Fibroblast of skin of left quadriceps (primary cell): ENCODE data around the gene B4GALNT1.
"Not testable (repeated sequence)": the region's sequence is repeated elsewhere in the genome, so short reads cannot be mapped to it uniquely, and the experiment has no call there.

Experiments
- DNase-seq, 2 experiments: peaks; one replicate each; pipeline ENCODE4 v3.0.0-alpha.2; 2013; ENCODE audit warnings: low read depth in 2 of 2

B4GALNT1 gene

DNA sequence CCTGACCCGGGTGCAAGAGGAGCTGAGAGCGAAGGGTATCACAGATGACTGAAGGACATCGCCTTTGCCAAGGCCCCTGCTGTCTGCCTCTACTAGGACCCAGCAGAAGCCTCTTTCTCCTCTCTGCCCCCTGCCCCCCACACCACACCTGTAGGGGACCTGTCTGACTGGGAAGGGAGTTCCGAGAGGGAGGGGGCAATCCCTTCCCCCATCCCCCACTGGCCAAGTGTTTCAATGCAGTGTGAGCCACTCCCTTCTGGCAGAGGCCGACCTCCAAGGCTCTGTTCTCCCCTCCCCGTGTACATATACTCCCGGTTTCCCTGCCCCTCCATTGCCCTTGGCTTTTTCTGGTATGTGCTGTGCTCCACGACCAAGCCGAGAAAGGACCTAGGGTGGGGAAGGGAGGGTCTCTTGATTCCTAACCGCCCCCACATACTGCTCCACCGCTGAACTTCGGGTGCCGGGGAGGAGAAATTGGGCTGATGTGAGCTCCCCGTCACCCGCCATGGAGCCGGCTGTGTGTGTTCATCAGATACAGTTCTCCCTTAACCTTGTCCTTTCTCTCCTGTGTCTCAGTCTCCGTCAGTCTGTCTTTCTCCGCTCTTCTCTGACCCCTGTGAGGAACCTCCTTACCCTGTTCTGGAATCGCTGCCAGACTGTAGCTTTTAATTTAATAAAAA is 23.8 kb downstream of the B4GALNT1 start:
- no peak for DNase-seq

DNA sequence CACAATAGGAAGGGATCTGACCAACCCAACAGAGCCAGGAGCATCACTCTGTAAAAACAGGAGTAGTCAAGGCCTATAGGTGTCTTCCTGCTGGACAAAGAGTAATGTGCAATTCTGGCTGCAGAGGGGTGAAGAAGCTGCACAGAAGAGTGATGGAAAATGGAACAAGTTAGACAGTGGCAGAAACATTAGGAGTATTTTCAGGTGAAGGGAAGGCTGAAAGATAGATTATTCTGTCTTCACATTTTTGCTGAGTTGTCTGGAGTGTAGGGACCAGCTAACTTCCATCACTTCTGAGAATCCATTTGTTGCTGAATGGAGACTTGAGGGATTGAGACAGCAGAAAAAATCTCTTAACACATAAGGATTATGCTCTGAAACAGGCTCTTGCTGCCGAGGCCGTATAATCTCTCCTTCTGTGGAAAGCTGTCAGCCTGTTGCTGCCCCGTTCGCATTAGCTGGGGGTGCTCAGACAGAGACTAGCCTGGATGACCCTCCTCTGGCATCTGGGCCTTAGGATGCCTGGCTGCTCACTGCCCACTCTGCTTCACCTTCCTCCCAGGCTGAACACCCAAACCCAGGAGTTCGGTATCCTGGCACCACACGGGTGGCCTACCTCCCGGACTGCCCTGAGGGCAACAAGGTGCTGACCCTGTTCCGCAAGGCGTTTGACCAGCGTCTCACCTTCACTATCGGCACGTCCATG is 24.9 kb downstream of the B4GALNT1 start:
- no peak for DNase-seq

DNA sequence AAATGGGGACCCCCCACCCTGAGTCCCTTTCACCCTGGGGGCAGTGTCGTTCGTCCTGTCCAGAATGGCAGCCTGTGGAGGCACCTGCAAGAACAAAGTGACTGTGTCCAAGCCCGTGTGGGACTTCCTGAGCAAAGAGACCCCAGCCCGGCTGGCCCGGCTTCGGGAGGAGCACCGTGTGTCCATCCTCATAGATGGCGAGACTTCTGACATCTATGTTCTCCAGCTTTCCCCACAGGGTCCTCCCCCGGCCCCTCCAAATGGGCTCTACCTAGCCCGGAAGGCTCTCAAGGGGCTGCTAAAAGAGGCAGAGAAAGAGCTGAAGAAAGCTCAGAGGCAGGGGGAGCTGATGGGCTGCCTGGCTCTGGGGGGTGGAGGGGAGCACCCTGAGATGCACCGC is 26.2 kb downstream of the B4GALNT1 start:
- DNase-seq = no peak

DNA sequence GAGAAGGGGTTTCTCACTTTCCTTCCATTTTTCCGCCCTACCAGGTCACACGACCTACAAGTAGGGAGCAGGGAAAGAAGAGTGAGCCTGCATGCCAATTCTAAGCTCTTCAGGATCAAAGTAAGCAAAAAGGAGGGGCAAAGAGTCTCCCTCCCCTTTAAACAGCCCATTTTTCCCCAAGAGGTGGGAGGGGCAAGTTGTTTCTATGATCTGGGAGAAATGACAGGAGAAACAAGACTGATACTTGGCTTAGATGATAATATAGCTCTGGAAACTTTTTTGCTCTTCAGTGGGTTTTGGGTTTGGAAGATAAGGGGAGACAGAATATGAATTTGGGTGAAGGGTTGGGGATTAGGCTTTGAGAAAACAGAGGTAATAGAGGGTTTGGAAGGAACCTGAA is 26.6 kb downstream of the B4GALNT1 start:
- no peak for DNase-seq

DNA sequence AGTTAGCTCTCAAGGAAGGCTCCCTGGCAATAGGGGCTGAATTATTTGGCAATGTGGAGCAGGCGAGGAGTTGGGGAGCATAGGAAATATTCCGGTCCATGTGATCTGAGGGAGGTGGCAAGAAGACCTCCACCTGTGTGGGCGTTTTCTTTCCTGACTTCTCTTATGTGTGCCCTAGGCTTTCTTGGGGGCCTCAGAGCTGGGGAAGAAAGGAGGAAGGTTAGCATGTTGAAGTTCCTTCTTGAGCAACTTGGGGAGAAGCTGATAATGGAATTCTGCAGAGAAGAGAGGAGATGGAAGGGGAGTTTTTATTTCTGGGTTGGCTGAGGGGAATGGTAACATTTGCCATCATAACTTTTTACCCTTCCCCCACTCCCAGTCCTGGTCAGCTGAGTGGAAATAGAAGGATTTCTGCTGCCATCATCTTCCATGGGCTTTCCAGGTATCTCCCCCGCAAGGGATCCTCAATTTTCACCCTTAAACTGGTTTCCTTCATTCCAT is 27.1 kb downstream of the B4GALNT1 start:
- DNase-seq = no peak

DNA sequence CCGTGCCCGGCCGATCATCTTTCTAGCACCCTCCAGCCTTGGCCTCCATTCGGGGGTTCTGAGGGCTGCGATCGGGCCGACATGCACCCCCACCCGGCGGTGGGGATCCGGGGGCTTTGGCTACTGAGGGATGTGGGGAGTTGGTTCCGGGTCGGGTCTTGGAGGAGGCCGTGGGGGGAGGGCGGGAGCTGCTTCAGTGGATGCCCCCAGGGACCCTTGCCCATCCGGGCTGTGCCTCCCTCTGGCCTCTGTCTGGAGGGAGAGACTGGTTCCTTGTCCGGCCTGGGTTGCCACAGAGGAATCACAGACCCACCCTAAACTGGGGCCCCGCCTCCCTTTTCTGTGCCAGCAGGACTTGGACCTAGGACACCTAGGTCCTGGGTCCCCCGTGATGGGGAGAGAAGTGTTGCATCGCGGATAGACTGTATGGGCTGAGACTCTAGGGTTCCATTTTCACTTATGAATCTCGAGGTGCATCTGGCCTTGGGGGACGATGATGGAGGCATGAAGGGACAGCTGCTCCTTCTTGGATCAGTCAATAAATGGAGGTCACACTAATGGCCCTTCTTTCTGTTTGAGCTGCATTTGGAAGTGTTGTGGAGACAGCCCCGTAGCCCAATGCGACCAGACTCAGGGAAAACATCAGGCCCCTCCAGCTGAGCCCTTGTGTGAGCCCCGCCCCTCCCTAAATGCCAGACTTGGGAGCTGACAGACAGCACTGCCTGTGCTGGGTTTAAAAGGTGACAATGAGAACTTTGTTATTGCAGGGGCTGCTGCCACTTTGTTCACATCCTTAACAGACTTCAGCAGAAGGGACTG is 27.8 kb downstream of the B4GALNT1 start:
- DNase-seq = no peak

DNA sequence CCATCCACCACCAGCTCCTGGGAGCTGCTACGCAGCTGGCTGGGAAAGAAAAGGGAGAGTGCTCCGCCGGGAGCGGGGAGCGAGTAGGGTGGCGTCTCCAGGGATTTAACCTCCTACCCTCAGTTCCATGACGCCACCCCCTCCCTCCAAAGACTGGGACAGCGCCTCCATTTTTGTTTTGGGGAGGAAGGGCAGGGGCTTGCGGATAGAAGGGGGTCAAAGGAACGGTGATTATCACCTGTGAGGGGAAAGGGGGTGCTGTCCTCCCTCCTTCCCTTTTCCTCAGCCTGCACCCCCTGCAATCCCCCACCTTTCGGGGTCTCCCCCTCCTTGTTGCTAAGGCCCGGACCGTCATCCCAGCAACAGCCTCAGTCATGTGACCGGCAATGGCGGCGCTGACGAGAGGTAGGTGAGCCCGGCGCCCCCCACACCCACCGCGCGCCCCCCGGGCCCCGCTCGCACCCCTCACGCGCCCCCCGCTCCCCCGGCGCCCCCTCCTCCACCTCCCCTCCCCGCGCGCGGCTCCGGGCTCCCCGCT is 28.5 kb downstream of the B4GALNT1 start, which contains the start of gene DTX3:
Gene DTX3, plus strand, starts transcription at position 371 of the 538 bp plus-strand sequence. CDS start 1,694 bp downstream, outside the sequence.
- no peak for DNase-seq

DNA sequence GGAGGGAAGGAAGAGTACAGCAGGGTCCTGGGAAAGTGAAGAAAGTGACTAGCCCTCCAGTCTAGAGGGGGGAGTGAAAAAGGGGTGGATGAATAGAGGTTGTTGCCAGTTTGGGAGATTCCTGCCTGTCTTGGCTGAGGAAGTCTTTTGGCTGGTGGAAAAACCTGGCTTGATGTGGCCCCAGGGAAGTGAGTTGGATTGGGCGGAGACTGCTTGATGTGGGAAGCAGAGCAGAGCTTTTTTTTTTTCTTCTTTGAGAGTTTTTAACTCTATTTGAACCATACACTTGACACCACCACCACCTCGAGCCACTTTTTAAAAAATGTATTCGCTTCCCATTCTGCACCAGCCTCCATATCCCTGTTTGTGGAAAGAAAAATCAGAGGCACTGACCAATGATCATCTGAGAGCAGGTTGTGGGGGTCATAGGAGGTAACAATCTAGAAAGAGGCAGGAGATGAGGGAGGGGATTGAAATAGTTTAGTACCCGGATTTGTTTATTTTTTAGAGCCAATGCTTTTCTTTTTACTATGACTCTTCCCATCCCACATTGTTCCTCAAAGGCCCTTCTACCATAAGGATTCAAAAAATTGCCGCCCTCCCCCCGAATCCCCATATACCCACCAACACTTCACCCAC is 29.1 kb downstream of the B4GALNT1 start:
- no peak for DNase-seq

DNA sequence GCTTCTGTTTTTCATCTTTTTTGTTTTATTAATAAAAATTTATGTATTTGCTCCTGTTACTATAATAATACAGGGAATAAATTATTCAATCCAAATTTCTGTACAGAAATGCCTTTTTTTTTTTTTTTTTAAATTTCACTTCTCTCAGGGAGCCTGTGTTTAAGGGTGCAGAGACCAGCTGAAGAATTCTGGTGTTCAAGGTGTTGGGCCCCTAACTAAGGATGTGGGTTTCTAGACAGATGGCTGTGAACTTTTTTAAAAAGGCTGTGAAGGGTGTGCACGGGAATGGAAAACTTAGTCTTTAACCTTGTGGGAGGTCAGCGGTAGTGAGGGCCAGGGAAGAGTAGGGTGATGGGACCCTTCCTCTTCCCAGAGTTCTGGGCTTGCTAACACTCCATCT is 29.7 kb downstream of the B4GALNT1 start:
- no peak for DNase-seq

DNA sequence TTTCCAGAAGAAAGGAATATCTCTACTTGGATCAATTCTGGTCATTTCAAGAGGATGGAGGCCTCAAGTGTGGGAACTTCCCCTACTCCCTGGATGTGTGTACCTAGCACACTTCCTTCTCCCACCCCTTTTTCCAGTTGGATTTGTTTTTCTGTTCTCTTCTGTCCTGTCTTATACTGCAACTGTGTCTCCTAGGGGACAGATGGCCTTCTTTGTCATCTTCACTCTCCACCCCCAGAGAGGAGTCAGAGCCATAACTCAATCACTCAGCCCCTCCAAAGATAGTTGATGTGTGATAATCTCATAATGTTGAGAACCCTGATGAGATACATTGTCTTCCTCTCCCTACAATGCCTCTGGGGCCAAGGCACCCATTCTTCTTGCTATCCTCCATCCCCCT is 30.5 kb downstream of the B4GALNT1 start:
- no peak for DNase-seq

DNA sequence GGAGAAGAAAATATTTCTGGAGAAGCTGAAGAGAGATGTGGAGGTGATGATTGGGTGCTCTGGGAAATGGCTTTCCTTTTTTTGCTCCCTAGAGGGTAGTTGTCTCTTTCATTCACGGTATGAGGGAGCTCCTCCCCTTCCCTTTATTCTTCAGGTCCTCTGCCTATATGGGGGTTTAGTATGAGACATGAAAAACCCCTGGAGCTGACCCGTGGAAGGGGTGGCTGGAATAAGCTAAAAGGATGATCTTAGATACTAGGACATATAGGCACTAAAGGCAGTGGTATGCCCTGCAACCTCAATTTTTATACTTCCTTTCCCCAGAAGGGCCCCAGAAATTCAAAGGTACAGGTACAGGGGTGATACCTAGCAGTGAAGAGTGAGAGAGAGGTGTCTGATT is 32.6 kb downstream of the B4GALNT1 start:
- DNase-seq = no peak

DNA sequence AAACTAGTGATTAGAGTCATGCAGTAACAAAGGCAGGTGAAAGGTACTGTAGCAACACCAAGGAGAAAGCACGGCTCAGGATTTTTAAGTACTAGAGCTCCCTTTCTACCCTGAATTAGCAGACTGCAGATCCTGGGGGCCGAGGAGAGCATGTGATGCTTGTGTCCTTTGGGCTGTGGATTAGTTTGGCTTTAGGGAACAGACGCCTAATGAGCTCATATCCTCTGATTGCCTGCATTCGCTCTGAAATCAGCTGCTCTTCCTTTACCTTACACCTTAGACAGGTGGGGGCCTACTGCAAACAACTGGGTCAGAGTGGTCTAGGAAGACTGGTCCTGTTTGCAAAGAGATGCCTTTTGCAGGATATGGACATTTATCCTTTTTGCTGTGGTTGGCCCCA is 39.8 kb downstream of the B4GALNT1 start:
- no peak for DNase-seq

DNA sequence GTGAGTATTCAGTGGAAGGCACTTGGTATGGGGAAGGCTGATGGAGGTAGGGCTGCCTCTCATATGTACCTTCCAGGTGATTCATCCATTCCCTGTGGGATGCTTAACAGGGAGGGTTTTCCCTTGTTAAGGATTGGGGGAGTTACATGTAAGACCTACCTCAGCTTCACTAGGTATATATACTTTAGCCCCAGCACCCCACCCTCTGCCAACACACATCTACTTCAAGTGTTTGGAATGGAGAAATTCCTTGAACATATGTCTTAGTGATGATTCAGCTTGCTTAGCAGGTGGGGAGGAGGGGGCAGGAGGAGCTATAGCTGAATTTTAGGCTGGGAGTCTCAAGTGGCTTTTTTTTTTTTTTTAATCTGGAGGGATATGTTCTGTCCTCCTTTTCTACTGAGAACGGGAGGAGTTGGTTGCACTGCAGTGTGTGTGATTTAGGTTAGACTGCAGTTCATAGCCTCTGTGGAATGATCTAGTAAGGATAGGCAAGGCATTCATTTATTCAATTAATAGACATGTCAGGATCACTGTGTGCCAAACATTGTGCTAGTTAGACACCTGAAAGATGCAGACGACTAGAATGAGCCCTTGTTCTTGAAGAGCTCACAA is 40.3 kb downstream of the B4GALNT1 start:
- DNase-seq = no peak

DNA sequence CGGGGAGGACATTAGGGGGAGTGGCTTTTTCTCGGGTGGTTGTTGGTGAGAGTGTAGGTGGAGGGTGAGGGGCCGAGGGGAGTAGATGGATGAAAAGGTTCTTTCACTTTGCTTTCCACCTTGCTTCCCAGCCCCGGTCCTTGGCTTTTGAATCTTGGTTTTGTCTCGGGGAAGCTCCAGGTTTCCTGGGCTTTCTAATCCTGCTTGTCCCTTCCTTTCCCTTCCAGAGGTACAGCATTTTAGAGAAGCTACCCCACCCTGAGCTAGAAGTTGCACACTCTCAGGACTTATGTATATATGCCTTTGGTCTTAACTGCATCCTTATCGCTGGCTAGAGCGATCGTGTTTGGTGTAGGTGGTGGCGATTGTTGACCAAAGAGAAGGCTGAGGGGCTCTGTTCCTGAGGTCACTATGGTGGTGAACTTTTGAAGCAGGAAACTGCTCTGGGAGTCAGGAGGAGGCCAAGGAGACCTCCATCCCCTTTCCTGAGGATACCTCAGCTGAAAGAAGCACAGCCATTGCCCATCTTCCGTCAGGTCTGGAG is 41.1 kb downstream of the B4GALNT1 start:
- no peak for DNase-seq

DNA sequence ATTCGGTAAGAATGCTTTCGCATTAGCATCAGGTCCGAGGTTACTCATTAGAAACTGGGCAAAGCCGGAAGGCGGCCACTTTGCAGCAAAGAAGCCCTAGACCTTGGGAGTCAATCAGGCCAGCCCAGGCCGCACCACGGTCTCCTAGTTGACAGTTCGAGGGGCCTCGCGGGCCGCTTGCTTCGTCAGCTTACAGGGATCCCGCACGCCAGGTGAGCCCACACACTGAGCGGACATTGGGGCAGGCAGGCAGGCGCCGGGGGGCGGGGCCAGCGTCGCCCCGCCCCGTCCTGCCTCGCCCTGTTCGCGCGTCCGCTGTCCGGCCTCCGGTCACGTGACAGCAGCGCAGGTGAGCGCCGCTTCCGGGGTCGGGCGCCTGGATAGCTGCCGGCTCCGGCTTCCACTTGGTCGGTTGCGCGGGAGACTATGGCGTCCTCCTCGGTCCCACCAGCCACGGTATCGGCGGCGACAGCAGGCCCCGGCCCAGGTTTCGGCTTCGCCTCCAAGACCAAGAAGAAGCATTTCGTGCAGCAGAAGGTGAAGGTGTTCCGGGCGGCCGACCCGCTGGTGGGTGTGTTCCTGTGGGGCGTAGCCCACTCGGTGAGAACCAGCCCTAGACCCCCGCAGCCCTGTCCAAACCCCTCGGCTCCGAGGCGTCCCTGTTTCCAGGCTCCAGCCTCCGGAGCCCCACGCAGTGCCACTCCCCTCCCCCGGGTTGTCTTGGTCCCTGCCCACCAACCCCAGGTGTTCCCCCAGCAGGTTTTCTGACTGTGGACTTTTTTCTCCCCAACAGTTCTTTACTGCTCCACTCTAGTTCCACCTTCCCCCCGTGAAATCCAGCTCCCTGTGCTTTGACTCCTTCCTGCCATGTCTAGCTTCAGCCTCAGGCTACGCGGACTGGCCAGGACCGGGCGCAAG is 41.9 kb downstream of the B4GALNT1 start, which contains the start of gene PIP4K2C:
Gene PIP4K2C, plus strand, starts transcription at position 329 of the 918 bp plus-strand sequence. Its CDS starts 98 bp downstream, at position 427.
- no peak for DNase-seq

DNA sequence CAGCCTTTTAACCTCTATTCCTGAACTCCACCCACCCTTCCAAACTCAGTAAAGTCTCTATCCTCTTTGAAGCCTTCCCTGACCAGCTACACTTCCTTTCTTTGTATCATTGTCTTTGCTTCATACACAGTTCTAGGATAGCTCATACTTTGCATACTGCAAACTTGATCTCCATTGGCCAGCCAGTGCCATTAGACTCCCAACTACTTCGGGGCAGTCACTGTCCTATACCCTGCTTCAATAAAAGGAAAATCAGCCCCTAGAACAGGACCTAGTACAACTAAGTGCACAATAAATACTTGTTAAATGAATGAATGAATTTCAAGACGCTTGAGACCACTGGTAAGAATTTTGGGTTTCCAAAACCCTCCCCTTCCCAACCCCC is 42.5 kb downstream of the B4GALNT1 start:
- DNase-seq = no peak

DNA sequence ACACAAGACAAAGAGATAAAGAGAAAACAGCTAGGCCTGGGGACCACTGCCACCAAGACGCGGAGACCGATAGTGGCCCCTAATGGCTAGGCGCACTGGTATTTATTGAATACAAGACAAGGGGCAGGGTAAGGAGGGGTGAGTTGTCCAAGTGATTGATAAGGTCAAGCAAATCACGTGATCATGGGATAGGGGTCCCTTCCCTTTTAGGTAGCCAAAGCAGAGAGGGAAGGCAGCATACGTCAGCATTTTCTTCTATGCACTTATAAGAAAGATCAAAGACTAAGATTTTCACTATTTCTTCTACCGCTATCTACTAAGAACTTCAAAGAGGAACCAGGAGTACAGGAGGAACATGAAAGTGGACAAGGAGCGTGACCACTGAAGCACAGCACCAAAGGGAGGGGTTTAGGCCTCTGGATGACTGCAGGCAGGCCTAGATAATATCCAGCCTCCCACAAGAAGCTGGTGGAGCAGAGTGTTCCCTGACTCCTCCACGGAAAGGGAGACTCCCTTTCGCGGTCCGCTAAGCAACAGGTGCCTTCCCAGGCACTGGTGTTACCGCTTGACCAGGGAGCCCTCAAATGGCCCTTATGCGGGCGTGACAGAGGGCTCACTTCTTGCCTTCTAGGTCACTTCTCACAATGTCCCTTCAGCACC is 43.9 kb downstream of the B4GALNT1 start:
- DNase-seq = not testable (repeated sequence)

DNA sequence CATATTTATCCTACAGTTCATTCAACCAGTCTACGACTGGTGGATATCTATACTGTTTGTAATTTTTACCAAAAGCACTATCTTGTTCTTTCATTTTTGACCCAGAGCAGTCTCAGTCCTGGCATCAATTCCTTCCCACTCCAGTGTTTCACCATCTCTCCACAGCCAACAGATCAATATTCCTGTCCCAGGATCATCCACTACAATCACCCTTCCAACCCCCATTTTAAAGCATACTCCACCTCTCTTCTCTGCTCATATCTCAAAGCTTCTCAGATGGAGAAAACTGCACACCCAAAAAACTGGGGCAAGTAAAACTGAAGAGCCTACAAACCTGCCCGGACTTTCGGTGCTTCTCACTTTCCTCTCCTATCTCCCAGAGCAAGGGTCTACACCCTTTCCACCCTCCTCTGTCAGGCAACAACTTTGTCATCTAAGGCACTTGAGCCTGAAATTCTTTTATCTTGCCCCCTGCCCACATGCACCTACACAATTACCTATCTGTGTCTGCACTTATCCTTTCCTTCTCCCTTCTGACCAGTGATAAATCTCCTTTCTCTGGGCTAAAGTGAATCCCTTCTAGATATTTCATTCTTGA is 46.1 kb downstream of the B4GALNT1 start:
- DNase-seq = no peak

DNA sequence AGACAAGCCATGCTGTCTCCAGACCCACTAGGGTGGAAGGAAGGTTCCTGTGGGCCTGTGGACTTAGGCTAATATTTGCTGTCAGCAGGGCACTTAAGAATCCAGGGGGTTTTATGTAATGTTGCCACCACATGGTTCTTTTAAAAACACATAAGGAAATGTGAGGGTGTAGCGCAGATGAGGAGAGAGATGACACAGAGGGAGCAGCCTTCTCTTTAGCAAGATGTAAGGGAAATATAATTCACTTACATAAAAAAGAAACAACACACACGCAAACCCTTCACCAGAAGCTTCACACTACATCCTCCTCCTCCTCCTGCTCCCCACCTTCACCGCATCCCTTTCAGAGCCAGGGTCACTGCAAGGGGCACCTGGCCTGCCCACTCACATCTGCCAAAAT is 46.9 kb downstream of the B4GALNT1 start:
- no peak for DNase-seq
